Measurements from ENCODE around the gene LHFPL6. TPM values are rescaled to one million over a fixed set of nuclear protein-coding genes. Genes with fewer than 3 reads are reported as not detected.
A peak's percentile ranks its signal among the peaks of the same experiment; 100 is the strongest.

The LHFPL6 gene
- total RNA-seq, 1 donor from 2014 or later: 49.1 TPM

DNA sequence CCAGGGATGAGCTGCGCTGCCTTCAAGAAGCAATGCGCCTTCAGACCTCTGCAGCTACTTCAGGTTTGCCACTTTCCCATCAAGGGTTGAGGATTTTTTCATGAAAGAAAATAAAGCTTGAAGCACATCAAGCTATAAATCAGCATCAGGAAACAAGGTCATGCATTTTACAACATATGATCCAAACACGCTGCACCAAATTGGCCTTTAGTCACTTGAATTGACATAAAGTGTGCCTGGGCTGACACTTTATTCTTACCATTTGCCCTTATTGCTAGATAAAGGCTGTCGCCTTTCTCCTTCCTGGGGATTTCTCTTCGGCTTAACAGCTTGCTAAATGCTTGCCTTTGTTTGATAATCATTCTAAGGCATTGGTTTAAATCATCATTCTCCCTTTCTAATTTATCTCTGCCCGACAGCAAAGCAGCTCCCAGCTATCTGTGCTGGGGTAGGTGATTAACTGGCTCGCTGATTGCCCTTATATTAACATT lies 87.7 kb downstream of the LHFPL6 start:
- DNase-seq (ENCODE audit: low spot score): no peak

DNA sequence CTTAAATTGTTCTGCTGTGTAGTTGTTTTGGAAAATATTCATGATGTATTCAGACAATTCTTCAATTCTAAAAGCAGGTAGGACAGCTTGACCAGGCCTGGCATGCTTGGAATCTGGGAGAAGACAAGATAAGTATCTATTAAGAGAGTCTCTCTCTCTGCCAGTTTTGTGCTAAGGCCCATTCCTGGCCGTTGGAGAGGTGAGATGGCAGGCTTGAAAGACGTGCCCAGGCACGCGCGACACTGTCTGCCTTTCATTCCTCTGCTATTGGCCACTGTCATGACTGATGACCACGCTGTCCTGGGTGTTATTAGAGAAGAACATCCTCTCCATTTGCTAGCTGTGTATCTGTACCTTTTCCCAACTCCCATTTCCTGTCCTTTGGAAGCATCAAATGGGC lies 90.3 kb downstream of the LHFPL6 start:
- no peak for DNase-seq (ENCODE audit: low spot score)

DNA sequence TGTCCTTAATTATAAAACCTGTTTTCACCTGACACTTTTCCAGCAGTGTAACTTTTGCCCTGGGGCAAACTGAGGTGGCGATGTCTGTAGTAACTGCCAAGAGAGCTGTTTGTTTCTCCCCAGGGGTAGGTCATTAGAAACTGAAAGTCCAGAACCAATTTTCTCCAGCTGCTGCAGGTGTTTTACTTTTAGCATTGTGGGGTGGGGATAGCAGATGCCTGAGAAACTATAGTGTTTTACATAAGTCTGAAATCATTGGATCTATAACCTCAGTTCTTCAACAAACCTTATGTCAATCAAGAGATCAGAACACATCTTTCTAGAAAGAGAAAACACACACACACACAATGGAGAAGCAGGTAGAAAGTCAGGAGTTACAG lies 92.7 kb downstream of the LHFPL6 start:
- DNase-seq (ENCODE audit: low spot score): no peak

DNA sequence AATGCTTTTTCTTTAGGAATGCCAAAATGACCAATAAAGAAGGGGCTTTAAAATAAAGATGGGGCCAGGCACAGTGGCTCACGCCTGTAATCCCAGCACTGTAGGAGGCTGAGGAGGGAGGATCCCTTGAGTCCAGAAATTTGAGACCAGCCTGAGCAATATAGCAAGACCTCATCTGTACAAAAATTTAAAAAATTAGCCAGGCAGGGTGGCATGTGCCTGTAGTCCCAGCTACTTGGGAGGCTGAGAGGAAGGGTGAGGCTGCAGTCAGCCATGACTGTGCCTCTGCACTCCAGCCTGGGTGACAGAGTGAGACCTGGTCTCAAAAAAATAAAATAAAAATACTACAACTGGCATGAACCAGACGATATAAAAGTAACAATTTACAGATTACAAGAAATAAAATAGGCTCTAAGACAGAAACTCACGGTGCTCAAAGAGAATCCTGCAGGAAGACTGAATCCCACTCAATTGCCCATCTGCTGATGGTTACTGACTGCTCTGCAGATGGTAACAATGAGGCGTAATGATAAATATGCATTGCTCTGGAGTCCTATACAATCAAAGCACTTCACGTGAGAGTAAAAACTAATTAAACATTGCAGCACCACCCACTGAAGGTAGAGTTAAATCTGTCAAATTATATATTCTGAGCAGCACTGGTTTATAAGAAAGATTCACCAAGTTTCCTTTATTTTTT lies 93.2 kb downstream of the LHFPL6 start:
- DNase-seq (ENCODE audit: low spot score): no peak

DNA sequence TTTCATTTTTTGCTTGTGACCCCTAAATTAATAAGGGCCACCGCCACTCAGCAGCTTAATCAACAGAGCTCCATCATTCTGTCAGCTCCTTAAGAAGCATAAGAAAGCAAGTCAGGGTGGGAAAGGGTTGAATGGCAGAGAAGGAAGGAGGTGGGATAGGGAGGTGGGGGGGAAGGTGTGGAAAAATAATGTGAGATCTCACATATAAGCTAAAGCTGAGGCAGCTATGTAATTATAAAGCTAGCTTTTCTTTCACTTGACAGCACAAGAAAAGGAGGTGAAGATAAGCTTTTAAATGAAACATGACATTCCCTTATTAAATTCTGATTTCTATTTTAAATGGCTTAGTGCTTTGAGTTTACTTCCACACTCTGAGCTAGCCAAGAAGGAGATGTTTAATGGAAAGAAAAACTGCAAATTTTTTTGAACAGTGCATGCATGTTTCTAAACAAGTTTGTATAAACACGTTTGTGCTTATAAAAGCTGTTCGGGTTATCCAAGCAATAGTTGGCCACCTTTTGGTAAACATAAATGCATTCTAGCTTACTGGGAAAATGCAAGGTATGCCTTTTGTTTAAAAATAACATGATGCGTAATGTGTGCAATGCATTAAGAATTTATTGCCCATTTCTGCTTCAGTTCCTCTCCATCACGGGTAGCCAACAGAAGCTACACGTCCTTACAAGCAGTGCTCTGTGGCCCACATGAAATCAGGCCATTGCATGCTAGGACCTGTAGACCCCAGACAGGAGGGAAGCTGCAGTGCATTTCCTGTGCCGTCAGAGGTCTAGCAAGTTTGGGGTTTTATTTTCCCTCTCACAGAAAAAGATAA lies 96.2 kb downstream of the LHFPL6 start:
- DNase-seq (ENCODE audit: low spot score): peak; percentile 55

DNA sequence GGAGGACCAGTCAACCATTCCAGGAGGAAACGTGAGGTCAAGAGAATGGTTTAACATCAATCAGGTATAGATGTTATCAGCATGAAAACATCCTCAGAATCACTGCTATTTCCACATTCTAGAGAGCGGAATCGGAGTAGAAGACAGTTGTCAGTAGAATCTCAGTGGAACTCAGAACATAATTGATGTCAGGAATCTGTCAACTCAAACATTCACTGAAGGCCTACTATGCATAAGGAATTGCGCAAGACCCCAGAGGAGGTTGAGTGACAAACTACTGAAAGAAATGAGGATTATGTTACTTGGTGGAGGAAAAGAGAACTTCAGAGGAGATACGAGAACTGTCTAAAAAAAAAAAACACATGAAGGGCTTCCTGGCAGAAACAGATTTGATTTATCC lies 97.8 kb downstream of the LHFPL6 start:
- no peak for DNase-seq (ENCODE audit: low spot score)

DNA sequence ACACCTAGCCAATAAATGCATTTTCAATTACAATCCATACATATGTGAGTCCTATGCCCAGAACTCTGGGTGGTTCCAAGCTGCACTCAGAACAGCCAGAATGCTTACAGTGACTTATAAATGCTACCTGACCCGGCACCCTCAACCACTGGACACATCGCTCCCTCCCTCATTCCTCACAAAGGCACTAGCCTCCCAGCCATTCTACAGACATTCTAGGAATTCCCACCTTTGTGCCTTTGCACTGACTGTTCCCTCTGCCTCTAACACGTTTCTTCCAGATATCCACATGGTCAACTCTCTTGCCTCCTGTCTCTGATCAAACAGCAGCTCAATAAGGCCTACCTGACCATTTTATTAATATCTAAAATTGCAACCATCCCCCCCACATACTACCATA lies 99.9 kb downstream of the LHFPL6 start:
- DNase-seq (ENCODE audit: low spot score): no peak

DNA sequence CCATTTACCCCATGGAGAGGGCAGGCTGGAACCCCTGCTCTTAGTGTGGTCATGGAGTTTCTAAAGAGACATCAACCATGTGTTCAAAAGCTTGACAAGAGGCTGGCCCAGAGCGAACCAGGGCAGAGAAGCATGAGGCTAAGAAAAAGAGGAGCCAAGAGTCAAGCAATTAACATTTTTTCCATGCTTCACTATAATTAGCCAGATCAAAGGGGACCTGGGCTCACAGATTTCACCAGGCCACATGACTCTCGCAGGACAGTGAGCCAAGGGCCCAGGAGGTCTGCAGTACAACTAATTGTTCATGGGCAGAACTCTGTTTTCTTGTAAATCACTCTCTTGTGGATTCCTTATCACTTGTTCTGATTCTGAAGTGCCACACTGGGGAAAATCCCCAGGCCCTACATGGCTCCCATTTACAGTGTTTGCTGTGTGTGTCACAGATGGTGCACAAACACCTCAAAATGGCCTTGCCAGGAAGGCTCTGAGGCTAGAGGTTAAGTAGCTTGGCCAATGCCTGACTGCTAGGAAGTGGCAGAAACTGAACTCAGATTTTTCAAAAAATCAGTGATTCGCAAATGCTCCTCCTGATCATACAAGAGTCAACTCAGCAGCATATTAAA lies 101.2 kb downstream of the LHFPL6 start:
- no peak for DNase-seq (ENCODE audit: low spot score)

DNA sequence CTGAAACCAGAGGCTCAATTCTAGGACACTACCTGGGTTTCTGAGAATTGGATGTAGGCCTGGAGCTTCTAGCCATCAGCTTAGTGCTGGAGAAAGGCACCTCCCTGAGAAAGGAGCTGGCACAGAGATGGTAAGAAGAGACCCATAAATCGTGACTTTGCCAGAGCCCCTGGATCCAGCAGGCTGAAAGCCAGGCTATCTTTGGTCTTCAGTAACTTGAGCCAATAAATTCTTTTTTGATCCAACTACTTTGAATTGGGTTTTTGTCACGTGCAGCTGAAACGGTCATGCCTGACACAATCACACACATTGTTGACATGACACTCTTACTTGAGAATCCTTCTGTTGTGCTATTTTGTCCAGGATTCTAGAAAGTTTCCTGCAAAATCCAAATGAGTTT lies 103.4 kb downstream of the LHFPL6 start:
- DNase-seq (ENCODE audit: low spot score): no peak

DNA sequence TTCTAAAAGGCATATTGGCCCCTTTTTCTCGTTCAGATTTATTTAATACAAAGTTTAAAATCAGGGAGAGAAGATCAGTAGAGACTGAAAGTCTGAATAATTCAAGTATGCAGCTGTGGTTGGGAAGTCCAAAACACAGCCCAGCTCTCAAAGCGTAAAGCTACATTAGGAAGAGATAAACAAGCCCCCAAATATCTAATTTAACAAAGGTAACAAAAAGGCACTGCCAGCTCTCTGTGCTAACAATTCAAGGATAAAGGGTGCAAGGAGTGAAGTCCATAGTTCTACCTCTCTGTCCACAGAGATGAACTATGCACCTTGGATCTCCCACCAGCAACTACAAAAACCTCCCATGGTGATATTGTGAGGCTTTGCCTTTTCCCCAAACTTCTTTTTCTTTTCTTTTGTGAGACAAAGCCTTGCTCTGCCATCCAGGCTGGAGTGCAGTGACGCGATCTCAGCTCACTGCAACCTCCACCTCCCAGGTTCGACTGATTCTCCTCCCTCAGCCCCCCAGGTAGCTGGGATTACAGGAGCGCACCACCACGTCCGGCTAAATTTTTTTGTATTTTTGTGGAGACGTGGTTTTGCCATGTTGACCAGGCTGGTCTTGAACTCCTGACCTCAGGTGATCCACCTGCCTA lies 104.4 kb downstream of the LHFPL6 start:
- no peak for DNase-seq (ENCODE audit: low spot score)

DNA sequence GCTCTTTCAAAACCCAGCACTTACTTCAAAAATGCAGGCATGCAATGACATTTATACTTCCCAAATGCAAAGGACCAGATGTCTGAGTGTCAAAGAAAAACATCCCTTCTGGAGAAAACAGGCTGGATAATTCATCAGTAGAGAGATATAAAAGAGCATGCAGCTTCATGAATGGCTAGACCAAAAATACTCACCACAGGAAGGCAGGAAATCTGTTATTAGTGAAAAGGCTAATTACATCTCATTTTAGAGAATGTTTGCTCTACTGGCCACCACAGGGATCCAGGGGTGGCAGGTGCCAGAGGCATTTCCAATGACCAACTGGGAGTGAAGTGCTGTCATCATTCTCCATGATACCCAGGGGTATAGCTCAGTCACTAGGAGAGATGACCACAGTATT lies 106.5 kb downstream of the LHFPL6 start:
- no peak for DNase-seq (ENCODE audit: low spot score)

DNA sequence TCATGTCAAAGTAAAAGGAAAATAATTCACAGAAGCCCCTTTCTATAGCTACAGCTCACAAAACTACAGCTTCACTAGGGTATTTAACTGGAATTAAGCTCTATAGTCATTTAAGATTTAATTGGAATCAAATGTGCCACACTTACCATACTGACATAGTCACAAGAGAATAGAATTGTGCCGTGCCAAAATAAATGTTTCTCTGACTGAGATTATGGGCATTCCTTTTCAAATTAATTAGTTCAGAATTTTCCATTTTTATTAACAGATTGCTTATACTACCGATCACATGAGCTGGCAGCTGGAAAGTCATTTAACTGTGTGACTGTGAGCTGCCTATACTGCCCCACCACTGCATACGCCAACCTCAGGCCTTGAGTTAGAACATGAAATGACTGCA lies 108.4 kb downstream of the LHFPL6 start:
- no peak for DNase-seq (ENCODE audit: low spot score)

DNA sequence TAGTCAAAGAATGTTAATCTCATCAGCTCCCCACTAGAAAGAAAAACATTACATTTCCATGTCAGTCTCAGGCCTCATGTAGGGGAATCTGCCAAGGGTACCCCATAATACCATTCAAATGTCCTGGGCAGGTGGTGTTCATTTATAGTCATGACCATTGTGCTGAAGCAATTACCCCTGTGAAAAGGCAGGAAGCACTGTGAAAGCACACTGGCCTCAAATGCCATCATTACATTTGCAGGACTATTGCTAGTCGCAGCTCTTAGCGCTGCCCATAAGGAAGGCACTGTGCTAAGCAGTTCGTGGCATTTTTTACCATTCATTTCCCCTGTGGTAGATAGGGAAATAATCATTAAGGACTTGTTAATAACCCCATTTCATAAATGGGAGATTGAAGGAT lies 109.0 kb downstream of the LHFPL6 start:
- no peak for DNase-seq (ENCODE audit: low spot score)

DNA sequence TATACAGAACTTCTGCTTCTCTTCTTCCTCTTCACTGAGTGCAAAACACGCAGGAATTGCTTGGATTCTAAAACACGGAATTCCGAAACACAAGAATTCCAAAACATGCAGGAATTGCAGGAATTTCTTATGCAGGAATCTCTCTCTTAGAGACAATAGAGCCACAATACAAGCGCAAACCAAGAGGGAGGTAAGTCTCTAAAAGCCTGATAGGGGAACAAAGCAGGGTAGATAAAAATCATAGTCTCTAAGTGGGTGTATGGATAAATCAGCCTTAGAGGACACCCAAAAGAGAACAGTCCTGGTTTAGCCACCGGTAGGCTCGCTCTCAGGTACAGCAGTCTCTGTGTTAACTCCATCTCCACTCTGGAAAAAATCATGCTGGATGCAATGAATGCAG lies 112.9 kb downstream of the LHFPL6 start:
- DNase-seq (ENCODE audit: low spot score): no peak

DNA sequence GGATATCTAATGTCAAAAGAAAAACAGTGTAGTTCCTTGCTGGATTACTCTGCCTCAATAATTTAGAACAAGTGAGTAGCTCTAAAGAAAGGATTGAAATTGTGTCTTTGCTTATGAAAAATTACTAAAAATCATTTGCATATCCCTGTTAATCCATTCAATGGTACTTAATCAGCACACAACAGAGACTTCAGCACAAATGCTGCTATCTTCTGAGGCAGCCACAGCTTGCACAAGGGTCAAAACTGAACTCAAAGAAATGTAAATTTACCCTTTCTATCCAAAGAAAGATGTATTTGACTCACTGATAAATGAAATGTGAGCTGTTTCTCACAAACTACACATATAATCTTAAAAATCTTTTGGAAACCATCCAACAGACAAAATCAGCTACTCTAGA lies 116.2 kb downstream of the LHFPL6 start:
- DNase-seq (ENCODE audit: low spot score): no peak

DNA sequence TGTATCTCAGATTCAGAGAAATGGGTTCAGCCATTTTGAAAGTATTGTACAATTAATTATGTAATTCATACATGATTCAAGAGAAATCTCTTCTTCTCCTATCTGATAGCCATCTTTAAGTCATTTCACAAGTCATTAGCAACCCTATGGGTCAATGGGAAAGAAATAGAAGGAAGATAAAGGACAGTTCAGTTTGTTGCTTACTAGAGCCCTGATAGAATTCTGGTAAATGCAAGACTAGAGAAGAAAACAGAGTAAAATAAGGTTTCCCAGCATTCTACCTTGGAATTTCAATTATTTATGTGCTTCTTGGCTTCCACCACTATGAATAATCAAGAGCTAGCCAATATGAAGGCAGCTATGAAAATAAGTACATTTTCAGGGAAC lies 117.7 kb downstream of the LHFPL6 start:
- DNase-seq (ENCODE audit: low spot score): no peak

DNA sequence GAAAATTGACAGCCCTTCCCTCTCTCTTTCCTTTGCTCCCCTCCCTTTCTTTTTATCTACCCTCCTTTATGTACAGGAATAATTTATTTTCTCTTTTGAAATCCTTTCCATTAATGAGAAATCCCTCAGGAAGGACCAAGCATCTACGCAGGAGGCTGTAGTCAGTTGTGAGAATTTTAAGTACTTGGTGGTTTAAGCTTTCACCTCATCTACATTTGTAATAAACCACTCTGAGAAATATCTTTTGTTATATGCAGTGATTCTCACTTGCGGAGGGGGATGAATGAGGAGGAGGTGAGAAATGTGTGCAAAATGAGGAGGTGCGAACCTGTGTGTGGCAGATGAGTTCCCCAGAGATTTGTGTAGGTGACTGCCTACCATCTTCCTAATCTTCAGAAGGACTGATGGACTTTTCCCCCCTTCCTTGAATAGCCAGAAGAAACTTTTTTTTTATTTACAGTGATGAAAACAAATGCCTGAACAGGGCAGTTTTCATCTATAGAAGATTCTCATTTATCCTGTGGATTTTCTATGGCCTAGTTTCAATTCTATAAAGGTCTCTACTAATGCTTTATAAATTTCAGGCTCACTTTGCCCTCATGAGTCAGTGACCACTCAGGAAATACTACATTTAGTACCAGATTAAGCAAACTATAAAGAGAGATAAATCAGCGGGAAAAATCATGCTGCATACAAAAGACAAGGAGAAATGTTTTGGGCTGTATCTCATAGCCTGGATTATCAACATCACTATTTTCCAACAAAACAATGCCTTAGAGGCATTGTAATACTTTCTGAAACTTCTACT lies 118.3 kb downstream of the LHFPL6 start:
- no peak for DNase-seq (ENCODE audit: low spot score)

DNA sequence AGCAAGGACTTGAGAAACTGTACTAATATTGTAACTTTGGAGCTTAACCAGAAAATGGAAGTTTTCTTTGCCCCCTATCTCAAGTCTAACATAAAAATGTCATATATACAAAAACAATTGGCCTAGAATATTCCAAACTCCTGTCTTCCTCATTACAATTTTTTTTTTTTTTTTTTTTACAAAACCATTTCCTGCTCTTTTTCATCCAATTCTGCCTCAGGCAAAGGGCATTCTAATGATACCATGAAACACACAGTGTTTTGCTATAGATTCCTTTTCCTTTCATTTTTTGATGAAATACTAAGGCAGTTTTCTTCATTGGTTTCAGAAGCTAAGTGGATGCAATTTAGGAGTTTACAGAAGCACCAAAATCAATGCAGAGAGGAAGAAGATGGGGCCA lies 119.7 kb downstream of the LHFPL6 start:
- no peak for DNase-seq (ENCODE audit: low spot score)

DNA sequence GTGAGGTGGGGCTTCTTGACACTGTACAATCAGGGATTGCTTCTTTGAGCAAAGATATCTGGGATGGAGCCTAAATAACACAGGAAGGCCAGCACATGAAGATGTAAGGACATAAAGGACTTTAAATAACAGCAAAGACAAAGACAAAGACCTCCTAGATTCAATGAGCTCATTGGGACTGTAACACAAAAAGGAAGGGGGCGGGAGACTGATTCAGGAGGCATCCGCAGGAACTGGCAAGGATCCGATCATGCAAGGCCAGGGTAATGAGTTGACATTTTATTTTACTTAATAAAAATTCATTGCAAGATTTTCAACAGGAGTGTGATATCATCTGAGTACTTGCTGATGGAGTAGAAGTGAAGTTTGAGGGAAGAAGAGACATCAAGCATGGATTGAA lies 121.5 kb downstream of the LHFPL6 start:
- no peak for DNase-seq (ENCODE audit: low spot score)

DNA sequence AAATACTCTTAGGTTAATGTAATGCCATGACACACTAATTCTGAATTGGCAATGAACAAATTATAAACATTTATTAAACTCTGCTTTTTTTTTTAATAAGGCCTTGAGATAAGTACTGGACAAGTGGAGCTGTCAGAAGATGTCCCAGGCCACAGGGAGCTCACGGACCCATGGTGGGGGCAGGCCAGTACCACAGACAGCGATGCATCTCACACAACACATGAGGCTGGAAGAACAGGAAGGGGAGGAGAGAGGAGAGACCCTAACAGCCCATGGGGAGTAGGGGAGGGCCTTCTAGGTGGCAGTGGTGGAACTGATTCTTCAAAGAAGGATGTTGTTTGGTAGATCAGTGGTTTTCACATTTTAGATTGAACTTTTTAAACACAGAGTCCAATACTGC lies 128.4 kb downstream of the LHFPL6 start:
- no peak for DNase-seq (ENCODE audit: low spot score)

DNA sequence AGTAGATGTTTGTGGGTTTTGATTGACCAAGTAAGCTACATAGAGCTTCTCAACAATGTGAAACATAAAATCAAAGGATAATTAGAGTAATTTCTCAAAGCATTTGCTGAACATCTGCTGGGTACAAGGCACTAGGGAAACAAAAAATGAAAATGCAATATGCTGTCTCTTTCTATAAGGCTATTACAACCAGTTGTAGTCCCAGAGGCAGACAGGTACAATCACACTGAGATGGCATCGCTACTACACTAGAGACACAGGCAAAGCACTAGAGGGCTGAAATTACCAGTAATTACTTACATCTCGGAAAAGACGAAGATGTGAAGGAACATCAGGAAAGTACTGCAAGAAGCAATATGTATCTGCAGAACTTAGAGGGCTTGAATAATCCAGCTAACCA lies 133.3 kb downstream of the LHFPL6 start:
- no peak for DNase-seq (ENCODE audit: low spot score)

DNA sequence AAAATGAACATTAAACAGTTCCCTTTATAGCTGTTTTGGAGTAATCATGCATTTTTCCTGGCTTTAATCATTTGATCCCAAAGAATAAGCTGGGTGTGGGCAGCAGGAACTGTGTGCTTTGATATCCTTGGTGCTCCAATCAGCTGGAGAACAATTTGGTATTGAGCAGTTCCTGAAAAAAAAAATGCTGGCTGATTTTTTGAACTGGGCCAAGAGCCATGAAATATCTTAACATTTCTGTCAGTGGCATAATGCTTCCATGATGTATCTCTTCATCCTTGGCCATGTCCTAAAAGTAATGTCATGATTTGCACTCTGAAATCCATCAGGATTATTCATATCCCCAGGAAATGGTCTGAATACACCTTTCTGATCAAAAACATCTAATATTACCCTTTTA lies 134.7 kb downstream of the LHFPL6 start:
- DNase-seq (ENCODE audit: low spot score): no peak
